Stimulated activated effector memory CD8-positive, alpha-beta T cell treated with anti-CD3 and anti-CD28 coated beads, Interleukin-12 subunit alpha, Interleukin-12 subunit beta, amount 100 ng/mL, for 72 hours (primary cell): ENCODE results near the gene CYBB.
"Not testable (repeated sequence)": the region's sequence is repeated elsewhere in the genome, so short reads cannot be mapped to it uniquely, and the experiment has no call there.

Experiments used
- ATAC-seq: fragments of 150-1000 bp; cut with Tn5 transposase; 2 replicates; pipeline ENCODE4 v1.10.0; 2021
- DNase-seq, 2 donors: peaks; one replicate each; pipeline ENCODE4 v3.0.0; 2021 to 2022; ENCODE audit warnings: low spot score in 2 of 2
- H3K27ac Mint-ChIP-seq: one replicate; pipeline ENCODE4 v1.8.0; 2022; ENCODE audit warnings: mild to moderate bottlenecking, mixed read lengths
- H3K36me3 Mint-ChIP-seq: one replicate; pipeline ENCODE4 v1.8.0; 2022; ENCODE audit warnings: mild to moderate bottlenecking, mixed read lengths
- H3K4me1 Mint-ChIP-seq: one replicate; pipeline ENCODE4 v1.8.0; 2022; ENCODE audit warnings: mixed read lengths
- H3K4me3 Mint-ChIP-seq: one replicate; pipeline ENCODE4 v1.8.0; 2022; ENCODE audit warnings: mild to moderate bottlenecking, mixed read lengths
- H3K9me3 Mint-ChIP-seq: one replicate; pipeline ENCODE4 v1.8.0; 2022; ENCODE audit warnings: mixed read lengths

CYBB gene

GRCh38 chrX:37768866-37769265 lies 11.0 kb upstream of the CYBB start:
- H3K4me3 Mint-ChIP-seq, H3K36me3 Mint-ChIP-seq, DNase-seq, H3K9me3 Mint-ChIP-seq, H3K27ac Mint-ChIP-seq, H3K4me1 Mint-ChIP-seq, ATAC-seq: not testable (repeated sequence)

DNA sequence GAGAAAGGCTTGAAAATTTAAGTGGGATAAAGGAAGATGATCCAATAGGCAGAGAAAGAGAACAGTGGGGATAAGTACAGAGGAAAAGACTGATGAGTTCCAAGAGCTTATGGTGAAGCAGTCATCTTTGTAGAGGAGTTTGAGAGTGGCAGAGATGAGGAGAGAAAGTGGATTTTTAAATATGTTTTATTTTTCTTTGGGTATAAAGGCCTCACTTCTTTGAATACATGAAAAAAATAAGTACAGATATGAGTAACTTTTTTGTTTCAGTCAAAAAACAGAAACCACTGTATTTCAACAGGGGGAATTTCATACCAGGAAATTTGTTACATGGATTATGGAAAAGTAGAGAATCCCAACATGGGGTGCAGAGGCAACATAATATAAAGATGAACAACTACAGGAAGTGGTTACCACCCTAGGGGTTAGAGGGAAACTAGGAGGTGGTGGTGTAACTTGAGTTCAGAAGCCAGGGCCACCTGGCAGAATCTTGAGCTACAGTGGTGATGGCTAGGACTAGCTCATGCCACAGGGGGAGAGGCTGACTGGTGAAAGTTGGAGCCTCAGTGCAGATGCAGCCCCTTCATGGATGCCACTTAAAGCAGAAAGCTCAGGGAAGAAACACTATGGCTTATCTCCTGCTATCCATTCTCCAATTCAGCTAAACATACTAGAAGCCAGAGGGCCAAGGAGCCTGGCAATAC lies 3.4 kb upstream of the CYBB start:
- peak; percentile 69 for ATAC-seq
- H3K4me1 Mint-ChIP-seq = peaks cover 19% of the 10 kb centered on the region
- peak in 1 of 2 donors; percentile 46 for DNase-seq
- H3K4me3 Mint-ChIP-seq = no peak overlapping the region
- H3K36me3 Mint-ChIP-seq = no peaks in the 10 kb centered on the region
- no peak overlapping the region for H3K27ac Mint-ChIP-seq
- H3K9me3 Mint-ChIP-seq = no peaks in the 10 kb centered on the region

GRCh38 chrX:37776987-37777325 lies 2.9 kb upstream of the CYBB start:
- no peak for ATAC-seq
- Mint-ChIP-seq H3K4me3 (no peak overlapping the region), H3K27ac (no peak overlapping the region), H3K36me3 (no peaks in the 10 kb centered on the region), H3K9me3 (no peaks in the 10 kb centered on the region), H3K4me1 (peaks cover 19% of the 10 kb centered on the region)
- DNase-seq = no peak

GRCh38 chrX:37781081-37781480 lies 1.2 kb downstream of the CYBB start:
- no peak overlapping the region for H3K27ac Mint-ChIP-seq
- H3K4me3 Mint-ChIP-seq = no peak overlapping the region
- no peaks in the 10 kb centered on the region for H3K9me3 Mint-ChIP-seq

GRCh38 chrX:37781814-37782213 lies 2.0 kb downstream of the CYBB start:
- DNase-seq (no peak), ATAC-seq (no peak)
- Mint-ChIP-seq H3K27ac (no peak overlapping the region), H3K4me1 (peaks cover 16% of the 10 kb centered on the region), H3K36me3 (no peaks in the 10 kb centered on the region), H3K9me3 (no peaks in the 10 kb centered on the region), H3K4me3 (no peak overlapping the region)

More at GRCh38 chrX:37781081-37781480, 1.2 kb downstream of the CYBB start:
- peaks cover 16% of the 10 kb centered on the region for H3K4me1 Mint-ChIP-seq
- no peak for ATAC-seq
- no peaks in the 10 kb centered on the region for H3K36me3 Mint-ChIP-seq
- DNase-seq = no peak

GRCh38 chrX:37782359-37782758 lies 2.5 kb downstream of the CYBB start:
- peaks cover 16% of the 10 kb centered on the region for H3K4me1 Mint-ChIP-seq
- no peaks in the 10 kb centered on the region for H3K36me3 Mint-ChIP-seq
- H3K27ac Mint-ChIP-seq = no peak overlapping the region
- DNase-seq (no peak), ATAC-seq (no peak)
- no peak overlapping the region for H3K4me3 Mint-ChIP-seq
- H3K9me3 Mint-ChIP-seq = no peaks in the 10 kb centered on the region

GRCh38 chrX:37783305-37783704 lies 3.4 kb downstream of the CYBB start:
- H3K4me3 Mint-ChIP-seq = no peak overlapping the region
- H3K36me3 Mint-ChIP-seq = no peaks in the 10 kb centered on the region
- no peaks in the 10 kb centered on the region for H3K9me3 Mint-ChIP-seq
- DNase-seq (no peak), ATAC-seq (no peak)
- no peak overlapping the region for H3K27ac Mint-ChIP-seq
- H3K4me1 Mint-ChIP-seq = peaks cover 16% of the 10 kb centered on the region

GRCh38 chrX:37785569-37785968 lies 5.7 kb downstream of the CYBB start:
- no peaks in the 10 kb centered on the region for H3K9me3 Mint-ChIP-seq
- peaks cover 4% of the 10 kb centered on the region for H3K36me3 Mint-ChIP-seq
- H3K4me1 Mint-ChIP-seq = peaks cover 16% of the 10 kb centered on the region
- no peak overlapping the region for H3K27ac Mint-ChIP-seq
- ATAC-seq (no peak), DNase-seq (no peak)
- H3K4me3 Mint-ChIP-seq = no peak overlapping the region

DNA sequence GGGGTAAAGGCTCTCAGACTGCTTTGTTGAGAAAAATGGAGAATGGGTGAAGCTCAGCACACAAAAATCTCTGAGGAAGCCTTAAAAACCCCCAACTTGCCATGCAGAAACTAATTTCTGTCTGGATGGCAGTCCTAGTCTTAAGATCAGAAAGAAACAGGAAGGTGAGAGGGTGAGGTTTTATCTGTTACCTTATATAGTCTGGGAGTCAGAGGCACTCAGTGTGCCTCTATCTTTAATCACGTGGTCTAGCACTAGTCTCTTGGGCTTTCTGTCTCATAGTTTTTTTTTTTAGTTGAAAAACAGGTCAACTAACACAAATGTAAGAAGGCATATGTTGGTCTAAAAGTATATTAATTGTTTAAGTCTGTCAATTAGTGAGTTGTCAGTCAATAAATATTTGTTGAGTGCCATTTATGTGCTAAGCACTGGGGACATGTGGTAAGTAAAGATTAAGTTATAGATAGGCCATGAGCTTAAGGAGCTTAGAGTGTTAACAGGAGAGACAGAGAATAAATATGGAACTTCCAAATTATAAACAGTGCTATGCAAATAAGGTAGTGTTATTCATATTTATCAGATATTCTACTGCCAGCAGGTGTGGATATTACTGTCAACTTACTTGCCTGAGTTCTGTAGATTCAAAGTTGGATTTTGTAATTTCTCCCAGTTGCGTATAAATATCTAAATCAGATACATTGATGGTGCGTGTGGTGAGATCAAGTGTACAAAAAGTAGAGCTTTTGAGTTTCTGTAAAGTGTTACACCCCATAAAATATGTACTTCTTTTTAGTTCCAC lies 7.0 kb downstream of the CYBB start:
- peak overlapping the region; percentile 29 for H3K27ac Mint-ChIP-seq
- peaks cover 16% of the 10 kb centered on the region for H3K4me1 Mint-ChIP-seq
- H3K4me3 Mint-ChIP-seq = no peak overlapping the region
- DNase-seq (no peak), ATAC-seq (peak; percentile 79)
- peaks cover 4% of the 10 kb centered on the region for H3K36me3 Mint-ChIP-seq
- no peaks in the 10 kb centered on the region for H3K9me3 Mint-ChIP-seq

DNA sequence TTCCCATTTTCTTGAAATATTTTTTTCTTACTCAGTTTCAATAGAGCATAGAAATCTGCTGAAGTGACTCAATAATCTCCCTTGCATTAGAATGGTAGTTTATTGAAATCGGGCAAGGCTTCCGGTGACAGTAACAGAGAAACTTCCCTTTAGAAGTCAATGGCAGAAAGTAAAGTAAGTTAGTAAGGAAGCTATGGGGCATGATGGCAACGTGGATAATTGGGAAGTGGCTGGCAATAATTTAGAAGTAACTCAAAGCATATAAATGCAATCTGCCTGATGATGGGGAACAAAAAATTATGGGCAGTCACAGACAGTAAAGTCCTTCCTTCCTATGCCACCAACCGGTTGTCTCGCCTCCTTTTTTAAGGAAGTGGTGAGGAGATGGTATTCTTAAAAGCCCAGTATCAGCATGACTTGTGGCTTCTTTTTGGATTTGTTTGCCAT lies 7.6 kb downstream of the CYBB start:
- H3K27ac Mint-ChIP-seq = peak overlapping the region; percentile 29
- DNase-seq (no peak), ATAC-seq (no peak)
- peaks cover 16% of the 10 kb centered on the region for H3K4me1 Mint-ChIP-seq
- no peak overlapping the region for H3K4me3 Mint-ChIP-seq
- H3K9me3 Mint-ChIP-seq = no peaks in the 10 kb centered on the region
- H3K36me3 Mint-ChIP-seq = peaks cover 4% of the 10 kb centered on the region

- Mint-ChIP-seq H3K36me3 (no peaks in the 10 kb centered on the region), H3K27ac (no peak overlapping the region), H3K4me3 (no peak overlapping the region), H3K9me3 (no peaks in the 10 kb centered on the region), H3K4me1 (no peaks in the 10 kb centered on the region)
- no peak for DNase-seq
- ATAC-seq = no peak
Measured at GRCh38 chrX:37796310-37796709, 16.5 kb downstream of the CYBB start.

DNA sequence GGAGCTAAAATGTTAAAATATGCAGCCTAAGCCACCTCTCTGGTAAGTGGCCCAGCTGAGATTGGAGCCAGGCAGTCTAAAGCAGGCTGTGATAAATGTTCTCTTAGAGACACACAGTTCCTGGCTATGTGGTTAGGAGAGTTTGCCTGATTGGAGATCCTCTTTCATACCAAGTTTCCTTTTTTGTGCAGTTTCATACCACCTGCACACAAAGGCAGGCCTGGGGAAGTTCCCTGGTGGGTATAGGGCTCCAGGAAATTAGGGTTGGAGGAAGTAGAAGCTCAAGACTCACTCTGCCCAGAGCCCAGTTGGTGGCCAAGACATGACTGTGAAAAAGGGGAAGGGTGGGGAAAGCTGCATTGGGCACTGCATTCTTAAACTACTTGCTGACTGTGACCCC lies 16.9 kb downstream of the CYBB start:
- H3K4me3 Mint-ChIP-seq = no peak overlapping the region
- H3K9me3 Mint-ChIP-seq = no peaks in the 10 kb centered on the region
- no peaks in the 10 kb centered on the region for H3K36me3 Mint-ChIP-seq
- no peaks in the 10 kb centered on the region for H3K4me1 Mint-ChIP-seq
- H3K27ac Mint-ChIP-seq = no peak overlapping the region
- DNase-seq (no peak), ATAC-seq (no peak)

GRCh38 chrX:37799936-37800335 lies 20.1 kb downstream of the CYBB start:
- Mint-ChIP-seq H3K9me3 (no peaks in the 10 kb centered on the region), H3K4me3 (no peak overlapping the region), H3K27ac (no peak overlapping the region), H3K36me3 (no peaks in the 10 kb centered on the region), H3K4me1 (no peaks in the 10 kb centered on the region)
- ATAC-seq = no peak
- DNase-seq = no peak

DNA sequence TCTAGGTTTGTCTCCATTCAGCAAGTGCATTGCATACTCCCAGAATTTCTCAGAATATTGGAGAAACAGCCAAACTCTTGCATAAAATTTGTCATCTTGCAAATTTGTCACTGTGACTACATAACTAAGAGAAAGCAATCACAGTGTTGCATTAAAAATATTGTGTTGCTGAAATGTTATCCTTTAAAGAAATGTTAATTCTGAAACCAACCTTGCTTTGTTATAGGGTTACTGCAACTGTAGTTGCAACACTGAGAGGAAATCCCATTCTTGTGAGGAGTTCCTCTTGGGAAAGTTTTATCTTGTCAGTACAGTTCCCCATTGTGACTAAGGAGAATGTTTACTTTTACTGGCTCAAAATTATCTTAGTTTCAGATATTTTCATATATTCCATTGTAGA lies 20.9 kb downstream of the CYBB start:
- H3K27ac Mint-ChIP-seq = no peak overlapping the region
- ATAC-seq (no peak), DNase-seq (no peak)
- H3K4me3 Mint-ChIP-seq = no peak overlapping the region
- H3K4me1 Mint-ChIP-seq = no peaks in the 10 kb centered on the region
- no peaks in the 10 kb centered on the region for H3K36me3 Mint-ChIP-seq
- H3K9me3 Mint-ChIP-seq = no peaks in the 10 kb centered on the region

GRCh38 chrX:37802028-37802427 lies 22.2 kb downstream of the CYBB start:
- no peak for DNase-seq
- no peak for ATAC-seq
- Mint-ChIP-seq H3K27ac (no peak overlapping the region), H3K4me3 (no peak overlapping the region), H3K36me3 (no peaks in the 10 kb centered on the region), H3K4me1 (no peaks in the 10 kb centered on the region), H3K9me3 (no peaks in the 10 kb centered on the region)

DNA sequence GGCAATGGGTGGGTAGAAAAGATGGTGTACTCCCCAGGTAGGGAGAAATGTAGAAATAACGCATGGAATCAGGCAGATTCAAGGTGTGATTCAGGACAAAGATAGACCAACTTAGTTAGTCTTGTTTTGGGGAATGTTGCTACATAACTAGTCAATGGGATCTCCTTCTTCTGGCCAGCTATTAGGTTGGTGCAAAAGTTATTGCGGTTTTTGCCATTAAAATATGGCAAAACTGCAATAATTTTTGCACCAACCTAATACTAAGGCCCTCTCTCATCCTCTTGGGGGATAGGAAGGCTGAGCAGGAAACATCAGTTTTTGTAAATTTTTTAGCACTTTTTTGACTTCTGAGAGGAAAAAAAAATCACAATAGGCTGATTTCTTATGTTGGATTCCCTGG lies 23.2 kb downstream of the CYBB start:
- Mint-ChIP-seq H3K27ac (no peak overlapping the region), H3K4me3 (no peak overlapping the region), H3K4me1 (no peaks in the 10 kb centered on the region), H3K36me3 (no peaks in the 10 kb centered on the region), H3K9me3 (no peaks in the 10 kb centered on the region)
- DNase-seq (no peak), ATAC-seq (no peak)
